Thymus (tissue), 14 donors: ENCODE measurements around the gene VPS9D1. TPM values are rescaled to one million over a fixed set of nuclear protein-coding genes. Genes with fewer than 3 reads are reported as not detected.

Experiments
- DNase-seq, 9 donors: peaks; one replicate each; pipeline ENCODE4 v3.0.0-alpha.2; 2013; ENCODE audit warnings: low spot score in 9 of 9, low read depth in 6 of 9, missing footprints in 1 of 9
- H3K27ac ChIP-seq, 2 donors: one replicate each; pipeline ENCODE4 v1.5.1; 2013; ENCODE audit warnings: control low read depth in 1 of 2, low read depth in 1 of 2, low read length in 1 of 2, mild to moderate bottlenecking in 1 of 2, moderate library complexity in 1 of 2
- H3K27me3 ChIP-seq, 2 donors: one replicate each; pipeline ENCODE4 v1.5.1; 2013; ENCODE audit warnings: low read length in 1 of 2; ENCODE audit not compliant: control insufficient read depth in 2 of 2, insufficient read depth in 1 of 2
- H3K36me3 ChIP-seq, 2 donors: one replicate each; pipeline ENCODE4 v1.5.1; 2013; ENCODE audit warnings: low read length in 1 of 2, mild to moderate bottlenecking in 1 of 2, moderate library complexity in 1 of 2; ENCODE audit not compliant: control insufficient read depth in 2 of 2, insufficient read depth in 2 of 2
- H3K4me1 ChIP-seq, 2 donors: one replicate each; pipeline ENCODE4 v1.5.1; 2013; ENCODE audit warnings: low read length in 2 of 2; ENCODE audit not compliant: control insufficient read depth in 2 of 2, insufficient read depth in 2 of 2
- H3K4me3 ChIP-seq, 2 donors: one replicate each; pipeline ENCODE4 v1.5.1; 2013; ENCODE audit warnings: low read length in 2 of 2, control low read depth in 1 of 2, mild to moderate bottlenecking in 1 of 2
- H3K9me3 ChIP-seq, 2 donors: one replicate each; pipeline ENCODE4 v1.5.1; 2013; ENCODE audit warnings: low read length in 1 of 2, mild to moderate bottlenecking in 1 of 2; ENCODE audit not compliant: control insufficient read depth in 2 of 2, insufficient read depth in 1 of 2
- WGBS: extraction: QIAGEN DNeasy Blood & Tissue Kit; methylation state at CpG from one replicate; pipeline ENCODE4 v1.1.7; 2013; 5-methylcytosine and 5-hydroxymethylcytosine counted together
- long read RNA-seq, 10 donors: transcript quantifications; one replicate each; lab custom pipeline, GENCODE V29; 2026
- polyA plus RNA-seq: library from polyadenylated mRNA; stranded (reverse); fragments of 200-250 nt; gene quantifications from one replicate; pipeline ENCODE4 v1.2.3, GENCODE V29; 2013
- total RNA-seq: library from RNA; stranded (reverse); fragments of 120-200 nt; gene quantifications from one replicate; pipeline ENCODE4 v1.2.4, GENCODE V29; 2013
- donor health status: healthy.

Gene VPS9D1, protein sequence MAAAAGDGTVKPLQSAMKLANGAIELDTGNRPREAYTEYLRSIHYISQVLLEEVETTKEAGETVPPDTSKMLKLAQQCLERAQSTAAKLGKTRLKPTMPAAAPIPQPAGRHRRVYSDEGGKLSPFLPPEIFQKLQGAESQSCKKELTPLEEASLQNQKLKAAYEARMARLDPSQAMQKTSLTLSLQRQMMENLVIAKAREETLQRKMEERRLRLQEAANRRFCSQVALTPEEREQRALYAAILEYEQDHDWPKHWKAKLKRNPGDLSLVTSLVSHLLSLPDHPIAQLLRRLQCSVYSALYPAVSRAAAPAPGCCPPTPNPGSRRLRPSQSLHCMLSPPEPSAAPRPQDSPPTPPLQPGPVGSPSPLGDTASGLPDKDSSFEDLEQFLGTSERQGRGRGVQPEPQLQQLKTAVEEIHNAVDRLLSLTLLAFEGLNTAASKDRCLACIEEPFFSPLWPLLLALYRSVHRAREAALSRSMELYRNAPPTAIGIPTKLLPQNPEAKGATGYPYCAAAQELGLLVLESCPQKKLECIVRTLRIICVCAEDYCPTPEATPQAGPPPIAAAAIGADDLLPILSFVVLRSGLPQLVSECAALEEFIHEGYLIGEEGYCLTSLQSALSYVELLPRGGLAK
- total RNA-seq (2.1 TPM), polyA plus RNA-seq (25.1 TPM)
- long read RNA-seq, donor 1 = 0 reads
- long read RNA-seq, donor 2 = 0 reads
- long read RNA-seq, donor 3 = 0 reads
- long read RNA-seq, donor 4 = 0 reads
- long read RNA-seq, donor 5, partial matches to known transcripts = 0 of 5 reads
- long read RNA-seq, donor 5, other reads (novel, unspliced or antisense) = 5 of 5 reads
- long read RNA-seq, donor 6 = 0 reads
- long read RNA-seq, donor 7 = 0 reads
- long read RNA-seq, donor 8 = 0 reads
- long read RNA-seq, donor 9 = 0 reads
- long read RNA-seq, donor 10 = 0 reads

DNA sequence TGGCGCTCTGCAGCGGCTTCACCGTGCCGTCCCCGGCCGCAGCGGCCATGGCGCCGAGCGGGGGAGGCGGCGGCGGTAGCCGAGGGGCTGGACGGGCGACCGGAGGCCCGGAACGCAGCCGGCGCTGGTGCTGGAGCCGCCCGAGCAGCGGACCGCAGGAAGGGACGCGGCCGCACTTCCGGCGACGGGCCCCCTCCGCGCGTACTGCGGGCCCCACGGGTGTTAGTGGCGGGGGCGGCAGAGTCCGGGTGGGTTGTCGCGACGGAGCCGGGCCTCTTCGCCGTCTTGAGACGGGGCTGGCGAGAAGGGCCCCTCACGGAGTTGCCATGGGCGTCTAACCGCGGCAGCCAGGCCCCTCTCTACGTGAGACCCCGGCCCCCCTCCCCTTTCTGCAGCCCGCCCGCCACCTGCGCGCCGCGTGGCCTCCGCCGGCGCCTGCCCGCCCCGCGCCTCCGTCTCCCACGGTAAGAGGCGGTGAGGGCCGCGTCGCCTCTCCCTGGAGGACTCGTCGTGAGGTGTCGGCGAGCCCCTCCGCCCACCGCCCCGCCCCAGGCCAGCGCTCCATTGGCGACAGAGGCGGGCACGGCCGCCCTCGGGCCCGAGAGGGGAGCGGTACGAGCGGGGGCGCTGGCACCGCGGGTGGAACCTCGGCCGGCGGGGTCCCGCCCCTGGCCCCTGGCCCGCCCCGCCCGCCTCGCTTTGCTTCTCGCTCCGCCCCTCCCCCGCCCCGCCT lies at the start of gene VPS9D1, which contains the start of gene ZNF276:
VPS9D1 (minus strand) TSS at position 86 of the 733 bp plus-strand sequence; CDS start at position 49, 37 bp downstream.
ZNF276 (plus strand) TSS at position 725 of the 733 bp plus-strand sequence. CDS start 104 bp downstream, outside the sequence.
- DNase-seq = peak in 7 of 9 donors; percentile 65 to 91 (median 79)
- under 1% methylated on average over 103 of the region's 103 CpGs for whole genome bisulfite sequencing
- Histone ChIP-seq H3K4me1 (peaks cover 20 to 31% of the 10 kb centered on the region in 2 donors), H3K36me3 (peaks cover 18 to 34% of the 10 kb centered on the region in 2 donors), H3K4me3 (peak within 1 kb of the TSS; percentile 71 to 95), H3K27me3 (peaks cover 10 to 17% of the 10 kb centered on the region in 2 donors), H3K9me3 (no peaks in the 10 kb centered on the region), H3K27ac (peak within 1 kb of the TSS; percentile 69 to 96)

DNA sequence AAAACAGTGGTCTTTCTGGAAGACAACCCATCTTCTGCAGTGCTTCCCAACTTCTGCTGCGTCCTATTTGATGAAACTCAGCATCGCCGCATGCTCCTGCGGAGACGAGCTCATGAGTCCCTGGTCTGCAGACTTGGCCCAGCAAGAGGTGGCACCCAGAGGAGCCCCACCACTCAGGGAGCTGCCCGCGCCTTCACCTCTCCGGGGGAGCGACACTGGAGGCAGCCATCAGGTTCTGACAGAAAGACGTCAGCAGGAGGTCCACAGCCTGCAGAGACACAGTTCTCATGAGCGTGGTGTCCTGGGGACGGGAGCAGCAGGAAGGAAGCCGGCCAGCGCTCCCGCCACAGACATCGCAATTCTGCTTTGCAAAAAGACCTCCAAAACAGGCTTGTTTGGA lies 49.7 kb upstream of the VPS9D1 start:
- Histone ChIP-seq H3K4me3 (no peak overlapping the region), H3K36me3 (peaks cover 70% of the 10 kb centered on the region in 2 donors), H3K27ac (no peak overlapping the region), H3K9me3 (no peaks in the 10 kb centered on the region), H3K4me1 (peaks cover 0 to 2% of the 10 kb centered on the region in 2 donors), H3K27me3 (no peaks in the 10 kb centered on the region)
- DNase-seq = no peak
- 98% methylated on average over 16 of the region's 16 CpGs for WGBS

DNA sequence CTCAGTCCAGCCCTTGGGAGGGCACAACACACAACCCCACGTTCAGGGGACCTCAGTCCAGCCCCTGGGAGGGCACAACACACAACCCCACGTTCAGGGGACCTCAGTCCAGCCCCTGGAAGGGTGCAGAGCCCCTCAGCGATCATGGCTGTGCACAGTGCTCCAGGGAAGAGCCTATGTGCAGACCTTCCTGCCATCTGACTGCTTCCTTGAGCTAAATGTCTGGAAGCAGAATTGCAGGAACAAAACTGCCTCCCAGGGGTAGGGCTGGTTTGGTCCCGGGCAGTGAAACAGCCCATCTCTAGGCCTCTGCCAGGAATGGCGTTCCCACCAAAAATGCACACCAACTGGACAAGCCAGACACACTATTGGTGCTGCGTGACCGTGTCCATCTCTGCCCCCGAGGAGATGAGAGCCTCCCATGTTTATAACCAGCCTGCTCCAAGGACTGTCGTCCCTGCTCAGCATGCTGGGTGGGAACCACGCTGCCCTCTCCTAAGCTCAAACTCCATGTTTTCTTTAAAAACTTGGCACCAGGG lies 44.7 kb upstream of the VPS9D1 start:
- no peak overlapping the region for H3K4me3 ChIP-seq
- peak overlapping the region in 1 of 2 donors; percentile 36 for H3K27ac ChIP-seq
- peaks cover 0 to 6% of the 10 kb centered on the region in 2 donors for H3K4me1 ChIP-seq
- peaks cover 50 to 59% of the 10 kb centered on the region in 2 donors for H3K36me3 ChIP-seq
- no peak for DNase-seq
- no peaks in the 10 kb centered on the region for H3K27me3 ChIP-seq
- WGBS = 74% methylated on average over 10 of the region's 10 CpGs
- no peaks in the 10 kb centered on the region for H3K9me3 ChIP-seq

DNA sequence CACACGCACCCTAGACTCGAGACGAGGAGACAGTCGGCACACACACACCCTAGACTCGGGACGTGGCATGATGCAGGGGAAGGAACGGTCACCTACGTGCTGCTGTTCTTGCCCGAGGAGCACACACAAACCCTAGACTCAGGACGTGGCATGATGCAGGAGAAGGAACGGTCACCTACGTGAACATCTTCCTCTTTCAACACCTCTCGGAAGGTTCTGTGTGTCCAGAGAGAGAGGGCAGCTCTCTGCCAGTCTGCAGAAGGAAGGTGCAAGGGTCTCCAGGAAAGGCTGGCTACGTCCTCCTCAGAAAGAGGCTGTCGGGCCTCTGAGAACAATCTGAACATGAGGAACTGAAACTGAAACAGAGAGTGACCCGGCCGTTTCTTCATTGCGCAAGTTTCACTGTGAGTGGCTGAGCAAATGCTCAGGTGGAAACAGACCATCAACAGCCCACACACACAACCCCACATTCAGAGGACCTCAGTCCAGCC lies 44.1 kb upstream of the VPS9D1 start:
- H3K4me1 ChIP-seq = peaks cover 0 to 6% of the 10 kb centered on the region in 2 donors
- H3K36me3 ChIP-seq = peaks cover 50 to 58% of the 10 kb centered on the region in 2 donors
- peak overlapping the region; percentile 32 to 37 for H3K27ac ChIP-seq
- peak in 1 of 9 donors; percentile 44 for DNase-seq
- H3K27me3 ChIP-seq = no peaks in the 10 kb centered on the region
- 59% methylated on average over 18 of the region's 18 CpGs for WGBS
- no peaks in the 10 kb centered on the region for H3K9me3 ChIP-seq
- no peak overlapping the region for H3K4me3 ChIP-seq

DNA sequence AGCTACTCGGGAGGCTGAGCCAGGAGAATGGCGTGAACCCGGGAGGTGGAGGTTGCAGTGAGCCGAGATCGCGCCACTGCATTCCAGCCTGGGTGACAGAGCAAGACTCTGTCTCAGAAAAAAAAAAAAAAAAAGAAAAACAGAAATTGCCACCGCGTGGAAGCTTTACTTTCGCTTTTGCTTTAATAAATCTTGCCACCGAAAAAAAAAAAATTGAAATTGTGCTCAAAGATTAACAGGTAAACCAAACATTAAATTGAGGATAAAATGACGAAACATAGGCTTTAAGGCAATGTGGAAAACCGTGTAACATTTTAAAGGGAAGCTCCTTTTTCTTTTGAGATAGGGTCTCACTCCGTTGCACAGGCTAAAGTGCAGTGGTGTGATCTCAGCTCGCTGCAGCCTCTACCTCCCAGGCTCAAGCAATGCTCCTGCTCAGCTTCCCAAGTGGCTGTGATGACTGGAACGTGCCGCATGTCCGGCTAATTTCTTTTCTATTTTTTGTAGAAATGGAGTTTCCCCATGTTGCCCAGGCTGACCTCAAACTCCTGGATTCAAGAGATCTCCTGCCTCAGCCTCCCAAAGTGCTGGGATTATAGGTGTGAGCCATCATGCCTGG lies 40.7 kb upstream of the VPS9D1 start:
- Histone ChIP-seq H3K4me3 (peak overlapping the region in 1 of 2 donors; percentile 11), H3K27ac (peak overlapping the region in 1 of 2 donors; percentile 27), H3K27me3 (no peaks in the 10 kb centered on the region), H3K36me3 (peaks cover 42 to 64% of the 10 kb centered on the region in 2 donors), H3K9me3 (peaks cover 0 to 4% of the 10 kb centered on the region in 2 donors), H3K4me1 (peaks cover 0 to 6% of the 10 kb centered on the region in 2 donors)
- DNase-seq = peak in 1 of 9 donors; percentile 28
- 54% methylated on average over 17 of the region's 17 CpGs for WGBS

DNA sequence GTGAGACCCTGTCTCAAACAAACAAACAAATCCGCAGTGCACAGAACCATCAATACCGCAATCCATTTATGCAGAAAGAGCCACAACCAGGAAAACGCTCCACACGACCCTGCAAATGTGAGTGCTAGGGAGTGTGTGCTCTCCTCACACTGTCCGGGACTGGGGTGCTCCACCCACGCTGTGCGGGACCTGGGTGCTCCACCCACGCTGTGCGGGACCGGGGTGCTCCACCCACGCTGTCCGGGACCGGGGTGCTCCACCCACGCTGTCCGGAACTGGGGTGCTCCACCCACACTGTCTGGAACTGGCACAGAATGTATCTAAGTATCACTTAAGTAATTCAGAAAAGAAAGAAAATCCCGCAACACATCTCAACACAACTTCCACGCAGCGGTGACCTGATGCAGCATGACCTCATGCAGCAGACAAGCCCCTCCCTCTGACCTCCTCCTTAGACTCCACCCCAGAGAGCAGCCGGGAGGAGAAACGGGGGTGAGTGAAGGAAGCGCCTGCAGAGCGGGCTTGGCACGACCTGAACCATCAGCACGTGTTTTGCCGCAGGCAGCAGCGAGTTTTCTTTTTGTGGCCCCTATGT lies 39.1 kb upstream of the VPS9D1 start:
- 95% methylated on average over 26 of the region's 26 CpGs for WGBS
- DNase-seq = no peak
- peaks cover 0 to 4% of the 10 kb centered on the region in 2 donors for H3K4me1 ChIP-seq

DNA sequence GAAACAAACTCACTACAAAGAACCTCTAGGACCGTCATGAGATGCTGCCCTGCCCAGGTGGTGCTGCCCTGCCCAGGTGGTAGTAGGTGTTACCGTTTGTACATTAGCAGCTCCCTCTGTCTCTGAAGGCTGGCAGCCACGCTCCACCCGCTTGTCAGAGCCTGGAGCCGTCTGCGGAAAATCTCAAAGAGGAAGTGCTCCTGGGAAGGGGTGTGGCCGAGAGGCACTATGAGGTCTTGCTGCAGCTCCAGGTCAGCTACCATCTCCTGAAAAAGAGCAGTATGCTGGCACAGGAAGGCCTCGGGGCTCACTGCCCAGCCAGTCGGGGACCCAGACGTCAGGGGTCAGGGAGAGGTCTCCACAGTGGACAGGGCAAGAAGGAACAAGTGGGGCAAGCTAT lies 28.9 kb upstream of the VPS9D1 start:
- H3K4me1 ChIP-seq = peaks cover 0 to 2% of the 10 kb centered on the region in 2 donors
- no peaks in the 10 kb centered on the region for H3K9me3 ChIP-seq
- no peak overlapping the region for H3K27ac ChIP-seq
- H3K36me3 ChIP-seq = peaks cover 50 to 58% of the 10 kb centered on the region in 2 donors
- DNase-seq = no peak
- H3K27me3 ChIP-seq = no peaks in the 10 kb centered on the region
- WGBS = 75% methylated on average over 10 of the region's 10 CpGs
- H3K4me3 ChIP-seq = no peak overlapping the region

More for the DNA sequence above, 39.1 kb upstream of the VPS9D1 start:
- Histone ChIP-seq H3K4me3 (no peak overlapping the region), H3K27me3 (no peaks in the 10 kb centered on the region), H3K27ac (no peak overlapping the region), H3K36me3 (peaks cover 43 to 55% of the 10 kb centered on the region in 2 donors), H3K9me3 (peaks cover 0 to 4% of the 10 kb centered on the region in 2 donors)
